Measurements from ENCODE around the gene TMEM163. TPM values are rescaled to one million over a fixed set of nuclear protein-coding genes. Genes with fewer than 3 reads are reported as not detected.

TMEM163 gene
- total RNA-seq, 2 donors from 2014 or later, result 16.2 to 27.5 TPM

GRCh38 chr2:134412639-134412999 lies 306.2 kb downstream of the TMEM163 start:
- TF ChIP-seq, protein P1, sequence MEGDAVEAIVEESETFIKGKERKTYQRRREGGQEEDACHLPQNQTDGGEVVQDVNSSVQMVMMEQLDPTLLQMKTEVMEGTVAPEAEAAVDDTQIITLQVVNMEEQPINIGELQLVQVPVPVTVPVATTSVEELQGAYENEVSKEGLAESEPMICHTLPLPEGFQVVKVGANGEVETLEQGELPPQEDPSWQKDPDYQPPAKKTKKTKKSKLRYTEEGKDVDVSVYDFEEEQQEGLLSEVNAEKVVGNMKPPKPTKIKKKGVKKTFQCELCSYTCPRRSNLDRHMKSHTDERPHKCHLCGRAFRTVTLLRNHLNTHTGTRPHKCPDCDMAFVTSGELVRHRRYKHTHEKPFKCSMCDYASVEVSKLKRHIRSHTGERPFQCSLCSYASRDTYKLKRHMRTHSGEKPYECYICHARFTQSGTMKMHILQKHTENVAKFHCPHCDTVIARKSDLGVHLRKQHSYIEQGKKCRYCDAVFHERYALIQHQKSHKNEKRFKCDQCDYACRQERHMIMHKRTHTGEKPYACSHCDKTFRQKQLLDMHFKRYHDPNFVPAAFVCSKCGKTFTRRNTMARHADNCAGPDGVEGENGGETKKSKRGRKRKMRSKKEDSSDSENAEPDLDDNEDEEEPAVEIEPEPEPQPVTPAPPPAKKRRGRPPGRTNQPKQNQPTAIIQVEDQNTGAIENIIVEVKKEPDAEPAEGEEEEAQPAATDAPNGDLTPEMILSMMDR (IDR thresholded peaks at IDR 0.05), result no peak
- peak in 1 of 3 donors; percentile 33 for TF ChIP-seq POLR2A (IDR thresholded peaks at IDR 0.05)
- WGBS, 2 donors, result 54 to 73% methylated on average over 8 of the region's 8 CpGs
- peak; percentile 58 for ATAC-seq
- H3K27me3 ChIP-seq, result no peaks in the 10 kb centered on the region
- peak overlapping the region; percentile 28 to 68 (median 41) for H3K27ac ChIP-seq
- DNase-seq, result peak; percentile 38 to 56 (median 48)
- no peaks in the 10 kb centered on the region for H3K9me3 ChIP-seq
- H3K36me3 ChIP-seq (replicated peaks in 1 of 2; ENCODE audit: insufficient read depth in 1 of 2, low read depth in 2 of 2), result no peaks in the 10 kb centered on the region
- H3K4me1 ChIP-seq, result peaks cover 20% of the 10 kb centered on the region
- no peak overlapping the region for H3K4me3 ChIP-seq
- intact Hi-C loops (cut with DNase I), result loop anchor here (10.0 kb wide), 1 partner anchor 298 kb away; no protein-coding TSS in a partner anchor

DNA sequence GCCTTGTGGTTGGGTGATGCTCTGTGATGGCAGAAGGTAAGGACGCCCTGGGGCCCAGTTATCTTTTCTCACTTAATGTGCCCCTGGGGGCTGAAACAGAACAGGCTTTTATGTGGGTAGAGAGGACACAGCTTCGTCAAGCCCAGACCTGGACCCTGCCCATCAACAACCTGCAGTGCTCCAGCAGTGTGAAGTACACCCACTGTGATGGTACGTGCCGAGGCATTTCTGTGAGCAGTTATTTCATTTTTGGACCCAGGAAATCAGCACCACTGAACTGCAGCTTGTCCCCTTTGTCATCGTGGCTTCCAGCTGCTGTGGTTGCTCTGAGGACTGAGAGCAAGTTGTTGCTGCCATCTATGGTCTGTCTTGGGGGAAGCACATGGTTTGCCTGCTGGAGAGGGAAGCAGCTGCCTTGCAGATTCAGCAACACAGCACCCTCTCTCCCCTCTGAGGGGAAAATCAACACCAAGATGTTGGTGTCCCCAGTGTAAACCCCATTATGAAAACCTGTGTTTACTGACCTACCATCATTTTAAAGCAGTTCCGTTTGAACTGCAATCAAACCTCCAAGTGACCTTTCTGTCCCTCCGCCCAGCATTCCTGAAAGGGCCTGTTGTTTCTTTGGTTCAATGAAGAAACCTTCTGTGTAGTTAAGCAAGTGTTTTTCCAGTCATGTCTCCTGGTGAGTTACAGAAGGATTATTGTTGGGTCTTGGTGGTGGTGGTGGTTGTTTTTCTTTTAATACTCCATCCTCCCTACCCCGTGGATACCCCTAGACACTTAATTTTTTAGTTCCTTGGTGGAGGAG lies 306.8 kb downstream of the TMEM163 start:
- intact Hi-C loops (cut with DNase I), result loop anchor here (10.0 kb wide), 1 partner anchor 297 kb away; no protein-coding TSS in a partner anchor
- H3K27ac ChIP-seq, result peak overlapping the region in 3 of 4 donors; percentile 28 to 68 (median 54)
- no peak for TF ChIP-seq POLR2A (IDR thresholded peaks at IDR 0.05)
- TF ChIP-seq, protein P1 (IDR thresholded peaks at IDR 0.05), result peak; percentile 9 to 79 (median 70)

GRCh38 chr2:134411279-134411827 lies 307.4 kb downstream of the TMEM163 start:
- Histone ChIP-seq H3K4me3 (no peak overlapping the region), H3K36me3 (replicated peaks in 1 of 2; ENCODE audit: insufficient read depth in 1 of 2, low read depth in 2 of 2) (no peaks in the 10 kb centered on the region), H3K27me3 (no peaks in the 10 kb centered on the region), H3K4me1 (peaks cover 20% of the 10 kb centered on the region), H3K27ac (peak overlapping the region in 3 of 4 donors; percentile 28 to 68 (median 54)), H3K9me3 (no peaks in the 10 kb centered on the region)
- no peak for DNase-seq
- TF ChIP-seq, protein P1 (IDR thresholded peaks at IDR 0.05), result no peak
- TF ChIP-seq POLR2A (IDR thresholded peaks at IDR 0.05), result no peak
- 68 to 77% methylated on average over 6 of the region's 6 CpGs for WGBS, 2 donors
- intact Hi-C loops (cut with DNase I), result loop anchor here (10.0 kb wide), 1 partner anchor 297 kb away; no protein-coding TSS in a partner anchor
- no peak for ATAC-seq

More for the DNA sequence above, 306.8 kb downstream of the TMEM163 start:
- 34 to 39% methylated on average over 8 of the region's 8 CpGs for WGBS, 2 donors
- H3K9me3 ChIP-seq, result no peaks in the 10 kb centered on the region
- no peaks in the 10 kb centered on the region for H3K36me3 ChIP-seq (replicated peaks in 1 of 2; ENCODE audit: insufficient read depth in 1 of 2, low read depth in 2 of 2)
- H3K27me3 ChIP-seq, result no peaks in the 10 kb centered on the region
- H3K4me1 ChIP-seq, result peaks cover 20% of the 10 kb centered on the region
- ATAC-seq (peak; percentile 93), DNase-seq (peak; percentile 72 to 84 (median 75))
- no peak overlapping the region for H3K4me3 ChIP-seq

DNA sequence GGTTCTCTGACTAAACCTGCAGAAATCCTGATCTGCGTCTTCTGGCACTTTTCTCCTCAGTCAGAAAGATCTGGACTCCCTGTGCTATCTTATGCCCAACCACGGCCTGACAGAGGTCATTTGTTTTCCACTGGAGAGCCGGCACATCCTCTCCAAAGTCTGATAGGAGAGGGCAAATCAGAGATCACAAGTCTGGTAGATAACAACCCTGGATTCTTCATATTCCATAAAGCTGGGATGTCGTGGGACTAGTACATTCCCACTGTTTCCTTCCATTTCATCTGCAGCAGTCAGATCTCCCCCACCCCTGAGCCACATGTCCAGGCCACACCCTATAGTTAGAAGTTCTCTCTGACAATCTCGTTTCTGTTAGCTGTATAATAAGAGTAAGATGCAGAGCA lies 308.0 kb downstream of the TMEM163 start:
- no peaks in the 10 kb centered on the region for H3K27me3 ChIP-seq
- TF ChIP-seq, protein P1 (IDR thresholded peaks at IDR 0.05), result no peak
- no peak for TF ChIP-seq POLR2A (IDR thresholded peaks at IDR 0.05)
- no peaks in the 10 kb centered on the region for H3K9me3 ChIP-seq
- peaks cover 20% of the 10 kb centered on the region for H3K4me1 ChIP-seq
- H3K36me3 ChIP-seq (replicated peaks in 1 of 2; ENCODE audit: insufficient read depth in 1 of 2, low read depth in 2 of 2), result no peaks in the 10 kb centered on the region
- no peak overlapping the region for H3K4me3 ChIP-seq
- WGBS, 2 donors, result 38 to 52% methylated on average over 5 of the region's 5 CpGs
- ATAC-seq, result no peak
- H3K27ac ChIP-seq, result peak overlapping the region in 2 of 4 donors; percentile 9 to 54
- no peak for DNase-seq
- intact Hi-C loops (cut with DNase I), result loop anchor here (10.0 kb wide), 1 partner anchor 296 kb away; no protein-coding TSS in a partner anchor

All from body of pancreas (tissue), 4 donors.